ENCODE results near the gene SLC25A23. TPM values are rescaled to one million over a fixed set of nuclear protein-coding genes. Genes with fewer than 3 reads are reported as not detected.

SLC25A23 gene
- total and polyA plus RNA-seq, 10 of the 15 experiments (the other 5 are each of a cell fraction or from before 2014, with no cell fraction given), result 10.2 to 85.8 (median 50.0) TPM

DNA sequence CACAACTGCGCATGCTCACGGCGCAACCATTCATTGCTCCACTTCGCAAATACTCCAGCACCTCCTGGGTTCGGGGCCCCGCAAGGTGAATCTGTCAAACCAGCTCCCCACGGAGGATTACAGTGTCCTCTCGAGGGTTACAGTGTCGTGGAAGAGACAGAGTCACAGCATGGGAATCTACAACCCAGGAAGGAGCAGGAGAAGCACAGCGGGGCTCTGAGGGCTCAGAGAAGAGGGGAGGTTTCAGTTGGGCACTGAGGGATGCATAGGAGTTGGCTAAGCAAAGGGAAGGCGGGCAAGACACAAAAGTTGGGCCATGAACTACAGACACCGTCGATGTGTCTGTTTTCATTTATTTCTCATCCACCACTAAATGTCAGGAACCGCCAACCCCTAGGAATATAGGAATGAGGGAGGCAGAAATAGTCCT lies 65.6 kb downstream of the SLC25A23 start:
- no peaks in the 10 kb centered on the region for H4K20me1 ChIP-seq (ENCODE audit: control insufficient read depth, insufficient read depth)
- WGBS (ENCODE audit: insufficient coverage, insufficient replicate concordance, low lambda C conversion rate, missing lambda C conversion rate), result 29% methylated on average over 14 of the region's 14 CpGs

DNA sequence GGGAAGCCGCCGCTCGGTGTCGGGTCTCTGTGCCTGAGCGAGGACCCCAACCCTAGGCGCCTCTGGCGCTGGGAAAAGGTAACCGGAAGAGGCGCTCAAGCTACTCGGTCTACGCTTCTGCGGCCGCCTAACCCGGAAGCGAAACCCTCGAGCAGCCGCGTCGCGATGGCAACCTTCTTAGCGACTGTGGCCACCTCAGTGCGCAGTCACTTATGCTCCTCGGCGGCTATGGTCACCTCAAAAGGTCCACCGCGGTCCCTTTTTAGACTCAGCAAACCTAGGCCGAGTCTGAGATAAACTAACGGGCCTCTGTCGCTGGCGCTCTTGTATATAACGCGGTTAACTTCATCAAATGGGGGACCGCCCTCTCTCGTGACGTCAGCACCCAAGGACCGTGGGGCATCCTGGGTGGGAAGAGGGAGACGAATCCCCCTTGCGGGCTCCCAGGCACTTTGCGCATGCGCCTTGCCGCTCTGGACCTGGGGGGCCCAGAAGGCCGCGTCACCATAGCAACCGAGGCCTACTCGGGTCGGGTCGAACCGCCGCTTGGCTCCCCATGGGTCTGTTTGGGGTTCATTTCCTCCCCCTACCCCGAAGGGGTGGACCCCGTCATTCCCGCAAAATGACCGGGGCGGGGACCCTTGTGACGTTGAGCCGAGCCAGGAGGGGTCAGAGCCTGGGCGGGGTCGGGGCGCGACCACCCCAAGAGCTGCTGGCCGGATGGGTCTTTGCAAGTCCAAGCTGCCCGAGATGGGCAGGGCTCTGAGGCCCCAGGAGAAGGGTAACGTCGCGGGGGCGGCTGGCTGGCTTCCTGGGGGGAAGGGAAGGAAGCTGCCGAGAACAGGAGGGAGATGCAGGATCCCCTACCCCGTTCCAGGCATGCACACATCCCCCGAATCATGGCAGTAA lies 66.3 kb downstream of the SLC25A23 start, which contains the start of gene GTF2F1:
Gene GTF2F1 (minus strand): TSS at position 91 of the 909 bp plus-strand sequence. CDS start 169 bp downstream, outside the sequence.
- peaks cover 22% of the 10 kb centered on the region for H3K79me2 ChIP-seq (ENCODE audit: control insufficient read depth, insufficient read depth, low read length)
- H4K20me1 ChIP-seq (ENCODE audit: control insufficient read depth, insufficient read depth), result no peaks in the 10 kb centered on the region
- H3K9me3 ChIP-seq (replicated peaks; ENCODE audit: control insufficient read depth, insufficient read depth, low read length), result no peaks in the 10 kb centered on the region
- WGBS (ENCODE audit: insufficient coverage, insufficient replicate concordance, low lambda C conversion rate, missing lambda C conversion rate), result 1% methylated on average over 67 of the region's 69 CpGs
- FAIRE-seq (peak; percentile 94), ATAC-seq (peak; percentile 95), DNase-seq (ENCODE audit: low read depth, low spot score) (peak; percentile 80)
- CTCF ChIA-PET, result interaction anchor here (0.6 to 1.1 kb wide), 5 partner anchors 14 to 470 kb away, joined by 3 to 4 read pairs (median 4); no protein-coding TSS in a partner anchor
- intact Hi-C loops (cut with micrococcal nuclease; ENCODE audit: unreplicated experiment) (loop anchor here (1.0 to 10.0 kb wide), 2 partner anchors 32 to 111 kb away; partner anchors contain the start of gene TUBB4A), in situ Hi-C loops (cut with MboI) (no loop called here)
- POLR2A ChIA-PET, result interaction anchor here (0.6 to 1.9 kb wide), 3 partner anchors 21 to 31 kb away, joined by 3 to 12 read pairs (median 7); partner anchors contain the start of genes ALKBH7 and KHSRP
- RAD21 ChIA-PET (ENCODE audit: unreplicated experiment), result interaction anchor here (0.8 to 1.6 kb wide), 3 partner anchors 21 to 65 kb away, joined by 3 to 5 read pairs (median 4); partner anchors contain the start of genes ALKBH7 and KHSRP
- SMC1A ChIA-PET (ENCODE audit: uncharacterized antibody, unreplicated experiment), result interaction anchor here (0.6 to 1.1 kb wide), 5 partner anchors 10 to 88 kb away, joined by 3 read pairs; partner anchors contain the start of genes ALKBH7, DENND1C and KHSRP
- peaks cover 4 to 23% of the 10 kb centered on the region in 2 experiments; a peak in 3 of 4 replicates for H3K36me3 ChIP-seq (ENCODE audit: control insufficient read depth in 2 of 2, insufficient read depth in 2 of 2, low read length in 1 of 2)
- H3K4me1 ChIP-seq (ENCODE audit: control insufficient read depth, insufficient read depth, low read length), result peaks cover 11% of the 10 kb centered on the region
- peak within 1 kb of the TSS; percentile 99 for H2AFZ ChIP-seq (ENCODE audit: control insufficient read depth, low read depth, low read length)
- H3K9ac ChIP-seq (ENCODE audit: control insufficient read depth, insufficient read depth, low read length), result peak within 1 kb of the TSS; percentile 78
- BruUV-seq (replicated peaks), result no TSS peak
- peak within 1 kb of the TSS; percentile 99 for H3K4me3 ChIP-seq
- H3K4me2 ChIP-seq (ENCODE audit: control insufficient read depth, insufficient read depth), result peak within 1 kb of the TSS; percentile 99
- H3K27ac ChIP-seq (ENCODE audit: control insufficient read depth, insufficient read depth), result peak within 1 kb of the TSS; percentile 93
- H3K27me3 ChIP-seq (replicated peaks in 1 of 2; ENCODE audit: control insufficient read depth in 2 of 2, insufficient read depth in 2 of 2, low read length in 1 of 2), result no peaks in the 10 kb centered on the region
- TF ChIP-seq, protein P1, sequence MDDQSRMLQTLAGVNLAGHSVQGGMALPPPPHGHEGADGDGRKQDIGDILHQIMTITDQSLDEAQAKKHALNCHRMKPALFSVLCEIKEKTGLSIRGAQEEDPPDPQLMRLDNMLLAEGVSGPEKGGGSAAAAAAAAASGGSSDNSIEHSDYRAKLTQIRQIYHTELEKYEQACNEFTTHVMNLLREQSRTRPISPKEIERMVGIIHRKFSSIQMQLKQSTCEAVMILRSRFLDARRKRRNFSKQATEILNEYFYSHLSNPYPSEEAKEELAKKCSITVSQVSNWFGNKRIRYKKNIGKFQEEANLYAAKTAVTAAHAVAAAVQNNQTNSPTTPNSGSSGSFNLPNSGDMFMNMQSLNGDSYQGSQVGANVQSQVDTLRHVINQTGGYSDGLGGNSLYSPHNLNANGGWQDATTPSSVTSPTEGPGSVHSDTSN (IDR thresholded peaks at IDR 0.05; ENCODE audit: insufficient replicate concordance, low read depth, low read length), result no peak
- TF ChIP-seq, protein P2, sequence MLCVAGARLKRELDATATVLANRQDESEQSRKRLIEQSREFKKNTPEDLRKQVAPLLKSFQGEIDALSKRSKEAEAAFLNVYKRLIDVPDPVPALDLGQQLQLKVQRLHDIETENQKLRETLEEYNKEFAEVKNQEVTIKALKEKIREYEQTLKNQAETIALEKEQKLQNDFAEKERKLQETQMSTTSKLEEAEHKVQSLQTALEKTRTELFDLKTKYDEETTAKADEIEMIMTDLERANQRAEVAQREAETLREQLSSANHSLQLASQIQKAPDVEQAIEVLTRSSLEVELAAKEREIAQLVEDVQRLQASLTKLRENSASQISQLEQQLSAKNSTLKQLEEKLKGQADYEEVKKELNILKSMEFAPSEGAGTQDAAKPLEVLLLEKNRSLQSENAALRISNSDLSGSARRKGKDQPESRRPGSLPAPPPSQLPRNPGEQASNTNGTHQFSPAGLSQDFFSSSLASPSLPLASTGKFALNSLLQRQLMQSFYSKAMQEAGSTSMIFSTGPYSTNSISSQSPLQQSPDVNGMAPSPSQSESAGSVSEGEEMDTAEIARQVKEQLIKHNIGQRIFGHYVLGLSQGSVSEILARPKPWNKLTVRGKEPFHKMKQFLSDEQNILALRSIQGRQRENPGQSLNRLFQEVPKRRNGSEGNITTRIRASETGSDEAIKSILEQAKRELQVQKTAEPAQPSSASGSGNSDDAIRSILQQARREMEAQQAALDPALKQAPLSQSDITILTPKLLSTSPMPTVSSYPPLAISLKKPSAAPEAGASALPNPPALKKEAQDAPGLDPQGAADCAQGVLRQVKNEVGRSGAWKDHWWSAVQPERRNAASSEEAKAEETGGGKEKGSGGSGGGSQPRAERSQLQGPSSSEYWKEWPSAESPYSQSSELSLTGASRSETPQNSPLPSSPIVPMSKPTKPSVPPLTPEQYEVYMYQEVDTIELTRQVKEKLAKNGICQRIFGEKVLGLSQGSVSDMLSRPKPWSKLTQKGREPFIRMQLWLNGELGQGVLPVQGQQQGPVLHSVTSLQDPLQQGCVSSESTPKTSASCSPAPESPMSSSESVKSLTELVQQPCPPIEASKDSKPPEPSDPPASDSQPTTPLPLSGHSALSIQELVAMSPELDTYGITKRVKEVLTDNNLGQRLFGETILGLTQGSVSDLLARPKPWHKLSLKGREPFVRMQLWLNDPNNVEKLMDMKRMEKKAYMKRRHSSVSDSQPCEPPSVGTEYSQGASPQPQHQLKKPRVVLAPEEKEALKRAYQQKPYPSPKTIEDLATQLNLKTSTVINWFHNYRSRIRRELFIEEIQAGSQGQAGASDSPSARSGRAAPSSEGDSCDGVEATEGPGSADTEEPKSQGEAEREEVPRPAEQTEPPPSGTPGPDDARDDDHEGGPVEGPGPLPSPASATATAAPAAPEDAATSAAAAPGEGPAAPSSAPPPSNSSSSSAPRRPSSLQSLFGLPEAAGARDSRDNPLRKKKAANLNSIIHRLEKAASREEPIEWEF (IDR thresholded peaks at IDR 0.05; ENCODE audit: insufficient replicate concordance, low read depth, low read length), result no peak

More for the DNA sequence above, 65.6 kb downstream of the SLC25A23 start:
- Histone ChIP-seq H3K36me3 (ENCODE audit: control insufficient read depth in 2 of 2, insufficient read depth in 2 of 2, low read length in 1 of 2) (peaks cover 4 to 16% of the 10 kb centered on the region in 2 experiments; a peak in 3 of 4 replicates), H3K27me3 (replicated peaks in 1 of 2; ENCODE audit: control insufficient read depth in 2 of 2, insufficient read depth in 2 of 2, low read length in 1 of 2) (no peaks in the 10 kb centered on the region), H2AFZ (ENCODE audit: control insufficient read depth, low read depth, low read length) (peak overlapping the region; percentile 99), H3K79me2 (ENCODE audit: control insufficient read depth, insufficient read depth, low read length) (peaks cover 22% of the 10 kb centered on the region), H3K9me3 (replicated peaks; ENCODE audit: control insufficient read depth, insufficient read depth, low read length) (no peaks in the 10 kb centered on the region), H3K4me1 (ENCODE audit: control insufficient read depth, insufficient read depth, low read length) (peaks cover 11% of the 10 kb centered on the region), H3K4me3 (peak overlapping the region; percentile 99), H3K27ac (ENCODE audit: control insufficient read depth, insufficient read depth) (peak overlapping the region; percentile 93), H3K4me2 (ENCODE audit: control insufficient read depth, insufficient read depth) (peak overlapping the region; percentile 99), H3K9ac (ENCODE audit: control insufficient read depth, insufficient read depth, low read length) (peak overlapping the region; percentile 78)
- CTCF ChIA-PET, result interaction anchor here (0.6 to 1.1 kb wide), 5 partner anchors 14 to 469 kb away, joined by 3 to 4 read pairs (median 4); no protein-coding TSS in a partner anchor
- SMC1A ChIA-PET (ENCODE audit: uncharacterized antibody, unreplicated experiment), result interaction anchor here (1.1 to 1.5 kb wide), 3 partner anchors 10 to 31 kb away, joined by 3 read pairs; partner anchors contain the start of genes ALKBH7 and KHSRP
- intact Hi-C loops (cut with micrococcal nuclease; ENCODE audit: unreplicated experiment), result loop anchor here (1.0 to 10.0 kb wide), 2 partner anchors 31 to 111 kb away; partner anchors contain the start of gene TUBB4A
- BruUV-seq (replicated peaks), result no TSS peak
- FAIRE-seq (no peak), DNase-seq (ENCODE audit: low read depth, low spot score) (peak; percentile 63), ATAC-seq (no peak; the same call in 2 of the 3 replicates)
- RAD21 ChIA-PET (ENCODE audit: unreplicated experiment), result interaction anchor here (0.8 to 1.6 kb wide), 3 partner anchors 21 to 31 kb away, joined by 3 to 5 read pairs (median 4); partner anchors contain the start of genes ALKBH7 and KHSRP
- peak; percentile 2 for TF ChIP-seq DPF2 (IDR thresholded peaks at IDR 0.05)
- TF ChIP-seq SMARCA5 (IDR thresholded peaks at IDR 0.05), result peak; percentile 38; the same call in 1 of the 2 replicates
- TF ChIP-seq HDAC2 (IDR thresholded peaks at IDR 0.05), result no peak
- no peak for TF ChIP-seq MEF2A (IDR thresholded peaks at IDR 0.05; ENCODE audit: insufficient read depth, low read depth, low read length)
- no peak for TF ChIP-seq PAX5 (IDR thresholded peaks at IDR 0.05; ENCODE audit: borderline replicate concordance, low read depth, low read length)
- POLR2A ChIA-PET, result interaction anchor here (1.2 to 1.7 kb wide), 2 partner anchors 22 to 31 kb away, joined by 5 to 9 read pairs; partner anchors contain the start of genes ALKBH7 and KHSRP
- in situ Hi-C loops (cut with MboI), result no loop called here
